Brain pericyte (primary cell): Measurements from ENCODE around the gene TSPAN16.
"Not testable (repeated sequence)": the region's sequence is repeated elsewhere in the genome, so short reads cannot be mapped to it uniquely, and the experiment has no call there.

Source experiments
- DNase-seq: peaks from one replicate; pipeline ENCODE4 v3.0.0-alpha.2; 2012; ENCODE audit warnings: low read depth, low spot score

TSPAN16 gene

DNA sequence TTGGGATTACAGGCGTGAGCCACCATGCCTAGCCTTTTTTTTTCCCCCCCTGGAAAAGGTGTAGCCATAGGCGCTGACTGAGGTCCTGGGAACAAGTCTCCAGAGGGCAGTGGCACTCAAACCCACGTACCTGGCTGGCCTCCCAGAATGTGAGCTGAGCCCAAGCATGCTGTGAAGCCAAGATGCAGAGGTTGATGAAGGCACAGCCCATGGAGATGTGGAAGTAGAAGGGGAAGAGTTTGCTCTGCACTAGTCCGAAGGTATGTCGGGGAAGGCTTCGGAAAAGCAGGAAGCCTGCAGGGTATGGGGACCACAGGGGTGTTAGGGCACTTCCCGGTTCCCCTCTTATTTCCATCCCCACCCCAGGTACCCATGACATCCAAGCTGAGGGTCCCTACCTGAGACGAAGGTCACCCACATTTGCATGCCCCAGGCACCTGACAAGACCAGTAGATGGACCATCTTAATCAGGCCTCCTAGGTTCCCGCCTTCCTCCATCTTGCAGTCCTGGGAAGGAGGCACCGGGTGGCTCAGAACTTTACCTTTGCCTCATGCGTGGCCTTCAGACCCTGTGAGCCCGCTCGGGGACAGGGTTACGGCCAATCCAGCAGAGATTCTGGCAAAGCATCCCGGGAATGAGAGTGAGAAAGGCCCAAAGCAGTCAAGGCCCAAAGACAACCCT, 49.3 kb downstream of the TSPAN16 start:
- DNase-seq = no peak

DNA sequence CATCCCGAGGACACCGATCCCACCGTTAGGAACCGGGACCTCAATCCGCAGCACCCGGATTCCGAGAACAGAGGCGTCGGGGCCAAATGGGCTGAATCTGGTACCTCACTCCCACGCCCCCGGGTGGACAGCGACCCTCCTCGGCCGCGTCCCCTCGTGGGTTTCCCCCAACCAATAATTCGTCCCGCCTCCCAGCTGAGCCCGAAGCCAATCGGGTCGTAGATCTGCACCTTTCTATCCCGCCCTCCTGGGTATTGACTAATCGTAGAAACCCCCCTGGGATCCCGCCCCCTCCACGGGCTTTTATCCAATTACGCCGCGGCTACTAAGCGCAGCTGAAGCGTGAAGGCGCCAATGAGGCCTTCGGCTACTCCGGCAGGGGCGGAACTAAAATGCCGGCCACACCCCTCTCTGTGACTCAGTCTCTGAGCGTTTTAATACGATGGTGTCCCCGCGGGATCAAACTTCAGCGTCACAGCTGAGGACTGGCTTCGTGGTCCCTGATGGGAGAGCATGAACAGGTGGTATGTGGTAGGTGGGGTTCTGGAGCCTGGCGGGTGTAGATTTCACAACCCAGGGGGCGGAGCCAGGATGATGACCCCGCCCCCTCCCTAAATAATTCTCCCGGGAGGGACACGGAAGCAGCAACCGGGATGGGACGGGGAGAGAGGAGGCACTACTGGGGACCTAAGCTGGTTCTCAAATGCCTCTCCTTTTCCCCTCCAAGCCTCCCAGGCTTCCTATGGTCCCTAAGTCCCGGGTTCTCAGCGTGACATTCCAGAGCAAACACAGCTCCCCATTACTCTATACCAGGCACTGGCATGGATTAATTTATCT, 50.4 kb downstream of the TSPAN16 start, which contains the start of the genes CCDC159 and TMEM205:
Gene CCDC159 (plus strand): TSS at position 416 of the 837 bp plus-strand sequence. CDS start 88 bp downstream, at position 504.
Gene TMEM205 (minus strand): TSS at position 165 of the 837 bp plus-strand sequence. CDS start 649 bp downstream, outside the sequence.
- peak; percentile 93 for DNase-seq

DNA sequence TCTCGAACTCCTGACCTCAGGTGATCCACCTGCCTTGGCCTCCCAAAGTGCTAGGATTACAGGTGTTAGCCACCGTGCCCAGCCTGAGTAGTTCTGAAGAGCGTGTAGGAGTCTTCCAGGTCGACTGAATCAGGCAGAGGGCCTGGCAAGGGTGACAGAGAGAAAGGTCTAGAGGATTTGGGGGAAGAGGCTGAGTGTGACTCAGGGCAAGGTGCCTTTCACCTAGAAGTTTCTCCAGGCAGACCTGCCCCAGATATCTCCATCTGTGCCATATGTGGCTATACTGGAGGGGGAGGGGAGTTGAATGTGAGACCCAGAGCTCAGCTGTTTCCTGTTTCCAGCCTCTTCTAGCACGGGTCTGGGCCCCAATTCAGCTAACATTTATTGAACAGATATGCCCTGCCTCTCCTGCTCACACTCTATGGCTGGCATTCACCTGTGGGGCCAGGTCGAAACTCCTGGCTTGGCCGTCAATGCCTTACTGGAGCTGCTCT, 51.6 kb downstream of the TSPAN16 start:
- no peak for DNase-seq

DNA sequence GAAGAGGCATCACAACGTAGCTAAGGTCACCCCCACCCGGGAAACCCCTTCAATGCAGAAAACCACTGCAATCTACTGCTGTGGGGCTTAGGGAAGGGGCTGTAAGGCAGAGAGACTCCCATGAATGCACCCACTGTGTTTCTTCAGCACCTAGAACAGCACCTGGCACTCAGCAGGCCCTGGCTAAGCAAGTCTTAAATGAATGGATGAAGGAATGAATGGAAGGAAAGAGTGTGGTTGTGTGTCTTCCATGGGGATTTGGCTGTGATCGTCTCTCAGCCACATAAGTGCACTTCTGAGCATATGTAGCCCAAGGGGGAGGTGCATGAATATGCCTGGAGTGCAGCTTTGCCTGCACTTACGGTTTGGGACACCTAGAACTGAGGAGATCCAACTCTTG, 53.2 kb downstream of the TSPAN16 start:
- DNase-seq = no peak

- not testable (repeated sequence) for DNase-seq
Observed at GRCh38 chr19:11354102-11354501, 58.1 kb downstream of the TSPAN16 start.

- no peak for DNase-seq
Observed at GRCh38 chr19:11355160-11356073, 59.5 kb downstream of the TSPAN16 start, which contains the start of gene PLPPR2. TSS of gene PLPPR2 (plus strand) at chr19:11355432. CDS start at chr19:11357674, 2,242 bp downstream.

GRCh38 chr19:11356074-11356397, 60.1 kb downstream of the TSPAN16 start:
- no peak for DNase-seq

GRCh38 chr19:11356676-11357550, 61.0 kb downstream of the TSPAN16 start:
- DNase-seq = no peak

DNA sequence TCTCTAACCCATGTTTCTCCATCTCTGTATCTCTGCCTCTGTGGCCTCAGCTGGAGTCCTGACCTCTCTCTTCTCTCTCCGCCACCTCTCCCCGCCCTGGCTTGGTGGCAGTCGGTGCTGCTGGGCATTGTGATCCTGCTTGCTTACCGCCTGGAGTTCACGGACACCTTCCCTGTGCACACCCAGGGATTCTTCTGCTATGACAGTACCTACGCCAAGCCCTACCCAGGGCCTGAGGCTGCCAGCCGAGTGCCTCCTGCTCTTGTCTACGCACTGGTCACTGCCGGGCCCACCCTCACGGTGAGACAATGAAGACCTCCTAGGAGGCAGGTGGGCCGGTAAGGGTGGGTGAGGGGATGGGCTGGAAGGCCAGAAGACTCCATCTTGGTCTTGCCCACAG, 63.5 kb downstream of the TSPAN16 start:
- no peak for DNase-seq

GRCh38 chr19:11361037-11361770, 65.2 kb downstream of the TSPAN16 start:
- no peak for DNase-seq

DNA sequence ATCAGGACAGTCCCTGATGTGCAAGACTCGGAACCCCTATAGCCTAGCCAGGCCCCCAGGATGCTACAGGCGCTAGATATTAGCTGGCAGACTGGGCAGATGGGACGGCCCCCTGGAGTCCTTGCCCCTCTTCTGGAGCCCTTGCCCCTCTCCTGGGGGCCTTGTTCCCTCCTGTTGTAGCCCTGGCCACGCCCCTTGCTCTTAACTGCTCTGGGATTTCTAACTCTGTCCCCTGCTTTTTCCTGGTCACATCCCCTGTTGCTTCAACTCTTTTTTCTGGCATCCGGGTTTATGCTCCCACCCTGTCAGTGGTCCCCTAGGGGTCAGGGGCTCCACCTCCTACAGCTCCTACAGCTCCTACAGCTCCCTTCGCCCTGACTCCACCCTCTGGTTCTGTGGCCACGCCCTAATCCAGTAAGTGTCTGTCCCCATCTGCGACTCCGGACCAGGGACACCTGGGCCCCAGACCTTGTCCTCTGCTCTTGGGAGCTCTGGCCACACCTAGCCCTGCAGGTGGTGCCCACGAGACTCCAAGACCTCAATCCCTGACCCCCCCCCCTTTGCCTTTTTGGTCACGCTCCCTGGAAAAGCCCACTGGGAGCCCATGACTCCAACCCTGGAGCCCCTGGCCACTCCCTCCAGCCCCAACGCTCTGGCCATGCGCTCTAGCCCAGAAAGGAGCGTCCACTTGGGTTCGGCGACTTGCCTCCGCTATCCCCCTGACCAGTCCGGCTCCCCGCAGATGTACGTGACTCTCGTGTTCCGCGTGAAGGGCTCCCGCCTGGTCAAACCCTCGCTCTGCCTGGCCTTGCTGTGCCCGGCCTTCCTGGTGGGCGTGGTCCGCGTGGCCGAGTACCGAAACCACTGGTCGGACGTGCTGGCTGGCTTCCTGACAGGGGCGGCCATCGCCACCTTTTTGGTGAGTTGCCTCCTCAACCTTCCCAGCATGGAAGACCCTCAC, 66.1 kb downstream of the TSPAN16 start:
- no peak for DNase-seq

DNA sequence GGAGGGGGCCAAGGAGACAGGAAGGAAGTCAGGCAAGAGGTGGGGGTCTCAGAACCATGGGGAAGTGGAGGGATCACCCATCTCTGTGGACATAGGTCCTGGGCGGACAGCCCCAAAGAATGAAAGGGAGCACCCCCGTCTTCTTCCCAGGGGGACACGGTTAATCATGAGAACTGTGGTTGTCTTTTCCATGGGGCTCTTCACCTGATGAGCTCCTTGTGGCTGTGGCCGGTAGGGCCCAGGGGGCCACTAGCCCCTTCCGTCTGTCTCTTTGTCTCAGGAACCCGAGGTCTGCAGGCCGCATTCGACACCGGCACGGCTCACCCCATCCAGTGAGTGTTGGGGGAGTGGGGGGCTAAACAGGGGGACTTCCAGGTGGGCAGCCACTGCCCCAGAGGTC, 67.9 kb downstream of the TSPAN16 start:
- DNase-seq = no peak

- DNase-seq = no peak
Observed at GRCh38 chr19:11364296-11364904, 68.4 kb downstream of the TSPAN16 start.

DNA sequence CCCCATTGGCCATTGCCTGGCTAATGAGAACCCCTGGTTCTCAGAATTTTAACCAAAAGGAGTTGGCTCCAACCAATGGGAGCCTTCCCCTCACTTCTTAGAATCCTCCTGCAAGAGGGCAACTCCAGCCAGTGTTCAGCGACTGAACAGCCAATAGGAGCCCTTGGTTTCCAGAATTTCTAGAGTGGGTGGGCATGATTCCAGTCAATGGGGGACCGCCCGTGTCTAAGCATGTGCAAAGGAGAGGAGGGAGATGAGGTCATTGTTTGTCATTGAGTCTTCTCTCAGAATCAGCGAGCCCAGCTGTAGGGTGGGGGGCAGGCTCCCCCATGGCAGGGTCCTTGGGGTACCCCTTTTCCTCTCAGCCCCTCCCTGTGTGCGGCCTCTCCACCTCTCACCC, 69.0 kb downstream of the TSPAN16 start:
- DNase-seq = no peak
